Effector CD8-positive, alpha-beta T cell (primary cell): ENCODE data around the gene KRT32.

Experiments used
- DNase-seq: peaks from one replicate; lab custom pipeline; 2025; lab: John Stamatoyannopoulos, UW
- total RNA-seq, 4 experiments: gene quantifications; one replicate each; lab custom pipeline; 2026; lab: John Stamatoyannopoulos, UW

KRT32 gene
- total RNA-seq, result 0 to 0.18 (median 0) reads per million in 4 experiments

- no peak for DNase-seq
These were observed at the start of gene KRT32 for GRCh38 chr17:41466988-41467387. TSS of gene KRT32 (minus strand) at chr17:41467386. CDS start at chr17:41467325, 61 bp downstream.

GRCh38 chr17:41516830-41517283, 49.7 kb upstream of the KRT32 start:
- DNase-seq, result no peak

- no peak for DNase-seq
These were observed 49.1 kb upstream of the KRT32 start for GRCh38 chr17:41516147-41516829.

- no peak for DNase-seq
These were observed 46.0 kb upstream of the KRT32 start for GRCh38 chr17:41513168-41513547.

GRCh38 chr17:41512546-41513167, 45.5 kb upstream of the KRT32 start:
- no peak for DNase-seq

GRCh38 chr17:41511716-41512115, 44.5 kb upstream of the KRT32 start:
- DNase-seq, result no peak

GRCh38 chr17:41511116-41511515, 43.9 kb upstream of the KRT32 start:
- DNase-seq, result no peak

GRCh38 chr17:41510251-41511065, 43.3 kb upstream of the KRT32 start:
- DNase-seq, result no peak

GRCh38 chr17:41507315-41507880, 40.2 kb upstream of the KRT32 start:
- DNase-seq, result no peak

GRCh38 chr17:41505809-41506767, 38.9 kb upstream of the KRT32 start:
- DNase-seq, result no peak

GRCh38 chr17:41505007-41505808, 38.0 kb upstream of the KRT32 start, which contains the start of gene KRT13:
TSS of gene KRT13 (minus strand) at chr17:41505612. CDS start at chr17:41505550, 62 bp downstream.
- no peak for DNase-seq

- DNase-seq, result no peak
These were observed 37.2 kb upstream of the KRT32 start for GRCh38 chr17:41504246-41504977.

GRCh38 chr17:41503202-41503601, 36.0 kb upstream of the KRT32 start:
- no peak for DNase-seq

- DNase-seq, result no peak
These were observed 33.1 kb upstream of the KRT32 start for GRCh38 chr17:41500131-41500911.

- no peak for DNase-seq
These were observed 32.5 kb upstream of the KRT32 start for GRCh38 chr17:41499714-41500113.

- no peak for DNase-seq
These were observed 31.1 kb upstream of the KRT32 start for GRCh38 chr17:41498276-41498675.

GRCh38 chr17:41496803-41497484, 29.8 kb upstream of the KRT32 start:
- DNase-seq, result no peak

GRCh38 chr17:41494524-41494923, 27.3 kb upstream of the KRT32 start:
- no peak for DNase-seq
